ENCODE data around the gene MIOS.

DNA sequence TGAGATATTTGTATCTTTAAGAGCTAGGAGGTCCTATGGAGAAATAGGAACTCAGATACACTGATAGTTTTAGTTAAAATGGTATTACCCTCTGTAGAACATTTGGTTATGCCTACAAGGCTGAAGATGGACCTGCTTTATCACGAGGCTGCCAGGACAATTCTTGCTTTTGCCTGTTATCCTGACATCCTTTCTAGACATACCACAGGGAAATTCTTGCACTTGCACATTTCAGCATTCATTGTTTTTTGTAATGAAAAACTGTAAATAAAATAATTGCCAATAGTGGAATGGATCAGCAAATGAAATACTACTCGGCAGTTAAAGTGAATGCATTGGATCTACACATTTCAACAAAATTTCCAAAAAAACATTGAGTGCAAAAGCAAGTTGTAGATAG is 40.7 kb upstream of the MIOS start:
- TF ChIP-seq EZH2phosphoT487 (IDR thresholded peaks at IDR 0.05; ENCODE audit: borderline replicate concordance, low read length) (no peak), CTCF (conservative IDR thresholded peaks at IDR 0.05; ENCODE audit: low read depth, low read length) (no peak)
